Measurements from ENCODE around the gene COL17A1. TPM values are rescaled to one million over a fixed set of nuclear protein-coding genes. Genes with fewer than 3 reads are reported as not detected.

The COL17A1 gene
- total RNA-seq, 1 experiment from 2014 or later, result 41.3 TPM

DNA sequence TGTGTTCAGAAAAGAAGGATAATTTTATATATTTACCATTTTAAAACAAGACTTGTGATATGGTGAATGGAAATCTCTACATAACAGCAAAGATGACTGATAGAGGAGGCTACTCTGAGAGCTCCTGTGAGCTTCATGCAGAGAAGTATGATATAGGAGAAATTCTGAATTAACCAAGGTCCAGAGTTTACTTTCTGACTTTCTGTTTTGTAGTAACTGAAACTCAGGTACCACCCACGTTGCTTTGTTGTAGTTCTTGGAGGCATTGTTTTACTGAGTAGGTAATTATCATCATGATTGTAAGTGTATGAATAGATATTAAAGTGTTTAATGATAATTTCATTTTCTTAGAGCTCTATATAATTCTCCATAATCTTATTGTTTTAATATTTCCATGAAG is 18.3 kb upstream of the COL17A1 start:
- TF ChIP-seq EZH2 (IDR thresholded peaks at IDR 0.05; ENCODE audit: low read depth), result no peak
- TF ChIP-seq CTCF (conservative IDR thresholded peaks at IDR 0.05), result no peak
- Histone ChIP-seq H4K20me1 (ENCODE audit: insufficient read depth) (no peaks in the 10 kb centered on the region), H3K4me1 (replicated peaks; ENCODE audit: insufficient read depth) (peaks cover 15% of the 10 kb centered on the region), H3F3A (ENCODE audit: insufficient read depth, low read depth) (peaks cover 2% of the 10 kb centered on the region; the same call in 1 of the 2 replicates), H3K27me3 (ENCODE audit: insufficient read depth, low read depth) (no peaks in the 10 kb centered on the region), H3K9me3 (ENCODE audit: insufficient read depth, low read depth) (no peaks in the 10 kb centered on the region), H3K27ac (no peak overlapping the region), H3K4me2 (no peak overlapping the region), H3K4me3 (no peak overlapping the region), H3K79me2 (ENCODE audit: low read depth) (no peaks in the 10 kb centered on the region), H3K36me3 (ENCODE audit: low read depth) (no peaks in the 10 kb centered on the region), H3K9me2 (ENCODE audit: insufficient read depth) (no peaks in the 10 kb centered on the region), H2AFZ (no peak overlapping the region)
- ChIA-PET POLR2A (ENCODE audit: unreplicated experiment) (no interaction called here), CTCF (no interaction called here)
- no TSS peak for BruUV-seq (replicated peaks)
- intact Hi-C loops (cut with micrococcal nuclease; ENCODE audit: unreplicated experiment), result no loop called here
- DNase-seq, result no peak

DNA sequence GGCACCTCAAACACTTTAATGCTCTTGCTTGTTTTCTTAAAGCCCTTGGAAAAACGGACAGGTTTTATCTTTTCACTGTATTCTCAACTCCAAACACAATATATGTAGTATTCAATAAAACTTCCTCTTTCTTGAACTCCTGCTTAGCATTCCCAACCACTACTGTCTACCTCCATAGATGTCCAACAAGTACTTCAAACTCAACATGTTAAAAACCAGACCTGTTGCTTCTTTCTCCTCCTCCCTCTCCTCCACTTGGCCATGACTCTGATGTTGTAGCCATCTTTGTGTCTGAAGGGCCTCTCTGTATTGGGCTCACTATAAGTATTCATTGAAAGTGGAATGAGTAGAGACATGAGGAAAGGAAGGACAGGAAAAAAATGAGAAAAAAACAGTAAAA is 16.2 kb upstream of the COL17A1 start:
- intact Hi-C loops (cut with micrococcal nuclease; ENCODE audit: unreplicated experiment), result loop anchor here (2.0 kb wide), 1 partner anchor 29 kb away; no protein-coding TSS in a partner anchor
- H3F3A ChIP-seq (ENCODE audit: insufficient read depth, low read depth), result peaks cover 9% of the 10 kb centered on the region; the same call in 1 of the 2 replicates
- no peak overlapping the region for H3K4me2 ChIP-seq
- H2AFZ ChIP-seq, result no peak overlapping the region
- ChIA-PET CTCF (no interaction called here), POLR2A (ENCODE audit: unreplicated experiment) (no interaction called here)
- H3K36me3 ChIP-seq (ENCODE audit: low read depth), result no peaks in the 10 kb centered on the region
- no peak for DNase-seq
- BruUV-seq (replicated peaks), result no TSS peak
- H4K20me1 ChIP-seq (ENCODE audit: insufficient read depth), result no peaks in the 10 kb centered on the region
- no peaks in the 10 kb centered on the region for H3K79me2 ChIP-seq (ENCODE audit: low read depth)
- H3K4me1 ChIP-seq (replicated peaks; ENCODE audit: insufficient read depth), result peaks cover 21% of the 10 kb centered on the region
- H3K27ac ChIP-seq, result no peak overlapping the region
- no peaks in the 10 kb centered on the region for H3K27me3 ChIP-seq (ENCODE audit: insufficient read depth, low read depth)
- H3K4me3 ChIP-seq, result no peak overlapping the region
- TF ChIP-seq EZH2 (IDR thresholded peaks at IDR 0.05; ENCODE audit: low read depth), result no peak
- TF ChIP-seq CTCF (conservative IDR thresholded peaks at IDR 0.05), result no peak
- H3K9me3 ChIP-seq (ENCODE audit: insufficient read depth, low read depth), result no peaks in the 10 kb centered on the region
- H3K9me2 ChIP-seq (ENCODE audit: insufficient read depth), result no peaks in the 10 kb centered on the region

DNA sequence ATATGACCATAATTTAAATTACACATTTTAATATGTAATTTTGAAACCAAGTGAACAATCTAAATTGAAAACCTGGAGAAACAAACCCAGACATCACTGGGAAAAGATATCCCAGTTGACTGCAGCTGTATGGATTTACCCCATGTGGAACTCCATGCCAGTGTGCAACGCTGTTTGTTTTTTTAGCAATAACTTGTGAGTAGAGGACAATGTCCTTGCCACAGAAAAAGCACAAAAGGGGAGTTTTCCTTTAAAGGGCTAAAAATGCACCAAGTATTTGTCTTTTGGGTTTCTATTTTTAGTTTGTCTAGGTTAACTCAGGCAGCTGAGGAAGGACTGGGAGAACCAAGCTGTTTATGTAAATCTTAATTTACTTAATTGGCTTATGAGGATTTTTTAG is 15.1 kb upstream of the COL17A1 start:
- Histone ChIP-seq H2AFZ (no peak overlapping the region), H4K20me1 (ENCODE audit: insufficient read depth) (no peaks in the 10 kb centered on the region), H3K79me2 (ENCODE audit: low read depth) (no peaks in the 10 kb centered on the region), H3F3A (ENCODE audit: insufficient read depth, low read depth) (peaks cover 9% of the 10 kb centered on the region; the same call in 1 of the 2 replicates), H3K27ac (no peak overlapping the region), H3K4me3 (no peak overlapping the region), H3K4me1 (replicated peaks; ENCODE audit: insufficient read depth) (peaks cover 21% of the 10 kb centered on the region), H3K27me3 (ENCODE audit: insufficient read depth, low read depth) (no peaks in the 10 kb centered on the region), H3K36me3 (ENCODE audit: low read depth) (no peaks in the 10 kb centered on the region), H3K9me3 (ENCODE audit: insufficient read depth, low read depth) (no peaks in the 10 kb centered on the region), H3K4me2 (no peak overlapping the region), H3K9me2 (ENCODE audit: insufficient read depth) (no peaks in the 10 kb centered on the region)
- TF ChIP-seq CTCF (conservative IDR thresholded peaks at IDR 0.05) (no peak), EZH2 (IDR thresholded peaks at IDR 0.05; ENCODE audit: low read depth) (no peak)
- ChIA-PET CTCF (no interaction called here), POLR2A (ENCODE audit: unreplicated experiment) (no interaction called here)
- intact Hi-C loops (cut with micrococcal nuclease; ENCODE audit: unreplicated experiment), result loop anchor here (2.0 kb wide), 1 partner anchor 30 kb away; no protein-coding TSS in a partner anchor
- BruUV-seq (replicated peaks), result no TSS peak
- no peak for DNase-seq

All from PC-9 (cell line).